Stimulated activated CD8-positive, alpha-beta memory T cell treated with anti-CD3 and anti-CD28 coated beads, Interleukin-4, amount 100 ng/mL, for 24 hours (primary cell): ENCODE measurements around the gene MLLT10.

Source experiments
- DNase-seq: peaks from one replicate; pipeline ENCODE4 v3.0.0-alpha.2; 2020; ENCODE audit warnings: low read depth

Gene MLLT10

DNA sequence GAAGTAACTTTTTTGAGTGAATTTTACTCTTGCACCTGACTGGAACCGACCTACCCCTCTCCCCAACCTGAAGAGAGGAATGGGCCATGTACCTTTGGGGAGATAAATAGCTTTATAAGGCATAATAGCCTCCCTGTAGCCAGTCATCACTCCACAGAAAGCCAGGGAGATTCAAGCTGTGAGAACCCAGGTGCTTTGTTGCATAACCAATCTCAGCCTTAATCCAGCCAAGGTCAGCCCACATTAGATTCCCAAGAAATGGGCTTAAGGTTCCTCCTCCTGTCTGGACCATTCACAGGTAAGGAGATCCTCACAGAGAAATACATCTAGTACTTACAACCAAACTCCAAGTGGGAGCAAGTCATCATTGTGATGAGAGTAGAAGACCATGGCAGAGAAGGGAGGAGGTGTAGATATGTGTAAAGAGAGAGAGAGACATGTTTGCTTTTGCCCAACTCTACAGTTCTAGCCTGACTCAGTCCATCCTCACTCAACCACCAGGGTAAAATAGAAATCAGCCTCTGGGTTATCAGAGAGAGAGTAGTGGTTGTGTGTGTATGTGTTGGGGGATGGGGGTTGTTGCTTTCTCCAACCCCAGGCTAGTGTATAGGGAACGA, 32.2 kb upstream of the MLLT10 start:
- DNase-seq = no peak

- no peak for DNase-seq
Measured at GRCh38 chr10:21502348-21502740, 31.7 kb upstream of the MLLT10 start.

DNA sequence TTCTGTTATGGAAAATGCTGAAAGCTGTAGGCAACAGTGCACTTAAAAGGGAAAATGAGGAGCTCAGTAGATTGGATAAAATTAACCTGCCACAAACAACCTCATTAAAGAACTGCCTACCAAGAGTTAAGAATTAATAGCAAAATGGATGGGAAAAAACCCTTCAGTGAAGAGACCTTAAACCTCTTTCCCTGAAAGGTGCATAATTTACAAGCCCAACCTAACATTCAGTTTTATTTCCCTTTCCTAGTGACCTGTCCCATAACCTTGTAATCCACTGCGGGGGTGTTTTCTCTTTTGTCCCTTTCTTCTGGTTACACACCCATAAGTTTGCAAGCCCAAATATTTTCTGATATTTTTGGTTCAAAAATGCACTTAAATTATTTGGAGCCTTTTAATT, 30.5 kb upstream of the MLLT10 start:
- DNase-seq = no peak

- DNase-seq = no peak
Measured at GRCh38 chr10:21505711-21506278, 28.2 kb upstream of the MLLT10 start.

GRCh38 chr10:21506351-21506750, 27.7 kb upstream of the MLLT10 start:
- no peak for DNase-seq

- DNase-seq = no peak
Measured at GRCh38 chr10:21507150-21507549, 26.9 kb upstream of the MLLT10 start.

GRCh38 chr10:21508706-21509331, 25.2 kb upstream of the MLLT10 start:
- no peak for DNase-seq

DNA sequence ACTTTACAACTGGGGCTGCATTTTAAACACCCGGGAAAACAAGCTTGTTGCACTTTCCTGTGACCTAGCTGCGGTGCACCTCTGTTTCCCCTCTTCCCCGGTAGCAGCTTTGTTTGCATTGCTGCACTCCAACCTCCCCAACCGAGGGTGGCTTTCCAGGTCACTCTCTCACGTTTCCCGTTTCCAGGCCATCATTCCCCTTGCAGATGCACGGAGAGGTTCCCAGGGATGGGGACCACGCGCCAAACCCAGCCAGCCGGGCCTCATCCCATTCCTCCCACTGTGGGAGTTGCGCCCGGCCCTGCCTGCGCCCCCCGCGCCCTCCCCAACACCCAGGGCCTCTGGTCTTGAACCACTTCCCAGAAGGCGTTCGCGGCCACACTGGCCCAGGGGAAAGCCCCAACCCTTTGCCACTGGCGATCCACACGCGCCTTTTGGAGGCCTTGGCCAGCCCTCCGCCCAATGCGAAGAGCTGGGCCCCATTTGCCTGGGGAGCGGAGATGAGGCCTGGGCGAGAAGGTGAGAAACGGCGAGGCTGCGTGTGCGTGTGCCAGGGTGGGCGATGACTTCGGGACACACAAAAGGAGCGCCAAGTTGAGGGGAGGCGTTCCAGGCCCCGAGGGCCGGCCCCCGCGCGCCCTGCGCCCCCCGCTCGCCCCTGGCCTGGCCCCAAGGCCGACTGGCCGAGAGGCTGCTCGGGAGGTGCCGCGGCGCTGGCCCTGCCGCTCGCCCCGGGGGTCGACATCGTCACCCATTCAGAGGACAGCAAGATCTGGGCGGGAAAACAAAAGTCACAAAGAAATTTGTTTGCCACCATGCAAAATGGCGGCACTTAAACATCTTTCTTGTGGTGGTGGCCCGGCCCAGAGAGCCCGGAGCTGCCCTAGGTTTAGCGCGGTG, 24.4 kb upstream of the MLLT10 start:
- DNase-seq = no peak

- no peak for DNase-seq
Measured at GRCh38 chr10:21510241-21511094, 23.6 kb upstream of the MLLT10 start.

DNA sequence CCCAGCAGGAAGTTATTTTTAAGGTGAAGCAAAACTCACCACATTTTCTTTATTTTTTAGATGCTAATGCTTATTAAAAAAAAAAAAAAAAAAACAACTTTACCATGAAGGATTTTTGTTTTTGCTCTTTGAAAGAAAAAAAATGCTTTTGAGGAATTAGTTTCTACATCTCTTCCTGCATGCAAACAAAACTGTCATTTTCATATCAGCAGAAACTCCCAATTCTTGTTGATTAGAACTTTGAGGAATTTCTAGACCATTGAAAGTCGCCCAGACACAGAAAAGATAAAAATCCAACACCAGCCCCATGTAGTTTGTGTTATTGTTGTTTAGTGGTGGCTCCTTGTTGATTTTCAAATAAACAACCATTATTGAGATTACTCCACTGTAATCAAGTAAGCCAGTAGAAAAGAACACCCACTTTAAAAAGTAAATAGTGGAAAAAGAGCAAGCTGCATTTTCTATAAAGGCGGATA, 22.9 kb upstream of the MLLT10 start:
- DNase-seq = no peak

GRCh38 chr10:21511946-21512572, 22.0 kb upstream of the MLLT10 start:
- DNase-seq = no peak

DNA sequence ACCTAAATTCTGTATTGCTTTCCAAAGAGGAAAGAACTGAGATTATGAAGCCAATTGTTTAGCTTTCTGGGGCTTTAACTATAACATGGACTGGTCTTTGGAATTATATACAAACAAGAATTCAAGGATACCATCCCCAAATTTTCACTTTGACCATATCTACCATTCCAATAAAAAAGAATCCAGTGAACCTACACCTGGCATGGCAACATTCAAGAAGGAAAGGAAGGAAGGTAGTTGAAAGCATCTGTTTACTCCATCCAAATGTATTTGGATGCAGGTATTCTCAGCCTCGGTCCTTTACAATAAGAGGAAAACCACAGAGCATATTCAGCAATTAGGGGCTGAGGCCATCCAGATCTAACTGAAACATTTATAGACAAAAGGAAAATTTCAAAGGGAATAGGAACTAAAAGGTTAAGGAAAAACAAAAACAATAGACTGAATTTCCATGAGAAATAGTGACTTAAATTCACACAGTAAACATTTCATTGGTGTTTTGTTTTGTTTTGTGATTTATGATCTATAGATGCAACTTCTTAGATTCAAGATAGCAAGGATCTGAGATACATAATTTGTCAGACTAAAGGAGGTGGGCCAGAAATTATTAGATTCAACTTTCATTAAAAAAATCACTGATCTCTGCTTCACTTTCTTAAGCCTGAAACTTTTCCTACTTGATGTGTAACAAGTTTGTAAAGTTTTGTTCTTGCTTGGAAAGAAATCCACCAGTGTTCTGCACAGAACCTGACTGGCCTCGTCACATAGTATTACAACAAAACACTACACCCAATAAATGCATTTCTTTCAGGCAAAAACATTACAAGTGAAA, 21.2 kb upstream of the MLLT10 start:
- DNase-seq = no peak

DNA sequence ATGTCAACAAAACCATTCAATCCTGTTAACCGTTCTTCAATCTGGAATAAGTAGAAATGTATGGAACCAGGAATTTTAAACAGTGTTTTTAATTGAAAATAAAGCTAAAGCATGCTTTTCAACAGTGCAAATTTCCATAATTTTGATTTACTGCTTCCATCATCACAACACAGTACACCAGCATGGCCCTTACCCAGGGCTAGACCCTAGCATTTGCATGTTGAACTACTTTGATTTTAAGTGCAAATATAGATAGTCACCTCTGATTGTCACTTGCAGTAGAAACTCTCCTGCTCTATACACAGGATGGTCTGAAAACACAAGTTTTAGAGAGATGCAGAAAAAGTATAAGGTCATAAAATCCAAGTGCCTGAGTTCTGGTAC, 20.6 kb upstream of the MLLT10 start:
- DNase-seq = no peak

DNA sequence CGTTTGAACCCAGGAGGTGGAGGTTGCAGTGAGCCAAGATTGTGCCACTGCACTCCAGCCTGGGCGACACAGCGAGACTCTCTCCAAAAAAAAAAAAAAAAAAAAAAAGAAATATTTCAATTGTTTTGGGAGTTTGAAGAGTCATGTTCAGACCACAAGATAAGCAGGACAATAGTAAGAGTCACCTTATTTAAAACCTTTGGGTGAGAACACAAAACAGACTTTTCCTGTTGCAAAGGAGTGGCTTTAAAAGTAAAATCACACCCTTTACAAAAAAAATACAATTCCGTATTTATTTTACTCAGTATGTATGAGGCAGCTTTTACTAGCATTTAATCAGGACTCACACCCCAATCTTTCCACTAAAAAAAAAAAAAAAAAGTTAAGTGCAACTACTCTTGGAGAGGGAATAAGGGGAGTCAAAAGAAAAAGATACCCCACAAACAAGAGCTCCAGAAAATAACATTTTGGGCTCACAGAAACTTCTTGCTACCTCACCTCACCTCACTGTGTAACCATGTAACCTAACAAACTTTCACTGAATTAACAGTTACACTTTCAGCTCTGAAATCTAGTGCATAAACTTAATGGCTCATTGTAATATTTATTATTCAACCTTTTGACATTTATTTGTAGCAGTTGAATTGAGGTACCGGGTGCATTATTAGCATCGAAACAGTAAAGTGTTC, 19.8 kb upstream of the MLLT10 start:
- no peak for DNase-seq

DNA sequence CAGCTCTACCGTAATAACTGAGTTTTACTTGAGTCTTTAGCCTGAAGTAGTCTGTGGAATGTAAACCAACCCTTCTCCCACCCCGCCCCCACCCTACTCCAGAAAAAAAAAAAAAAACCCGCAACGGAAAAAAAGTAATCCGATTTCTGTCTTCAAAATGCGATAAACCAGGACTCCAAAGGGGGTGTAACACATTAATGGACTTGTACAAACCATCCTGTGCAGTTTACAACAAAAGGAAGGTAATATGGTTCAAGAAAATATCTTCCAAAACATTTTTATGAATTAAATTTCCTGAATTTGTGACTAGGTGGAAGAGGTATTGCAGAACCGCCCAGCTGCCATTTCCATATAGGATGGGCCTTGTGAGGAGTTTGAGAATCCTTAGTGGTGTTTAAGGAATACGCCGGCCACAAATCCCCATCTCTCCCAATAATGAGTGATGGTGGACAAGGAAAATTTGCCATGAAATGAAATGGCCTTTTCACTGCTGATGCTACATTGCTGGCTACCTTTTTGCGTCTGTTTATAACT, 19.1 kb upstream of the MLLT10 start:
- no peak for DNase-seq

- no peak for DNase-seq
Measured at GRCh38 chr10:21515361-21516241, 18.4 kb upstream of the MLLT10 start.

DNA sequence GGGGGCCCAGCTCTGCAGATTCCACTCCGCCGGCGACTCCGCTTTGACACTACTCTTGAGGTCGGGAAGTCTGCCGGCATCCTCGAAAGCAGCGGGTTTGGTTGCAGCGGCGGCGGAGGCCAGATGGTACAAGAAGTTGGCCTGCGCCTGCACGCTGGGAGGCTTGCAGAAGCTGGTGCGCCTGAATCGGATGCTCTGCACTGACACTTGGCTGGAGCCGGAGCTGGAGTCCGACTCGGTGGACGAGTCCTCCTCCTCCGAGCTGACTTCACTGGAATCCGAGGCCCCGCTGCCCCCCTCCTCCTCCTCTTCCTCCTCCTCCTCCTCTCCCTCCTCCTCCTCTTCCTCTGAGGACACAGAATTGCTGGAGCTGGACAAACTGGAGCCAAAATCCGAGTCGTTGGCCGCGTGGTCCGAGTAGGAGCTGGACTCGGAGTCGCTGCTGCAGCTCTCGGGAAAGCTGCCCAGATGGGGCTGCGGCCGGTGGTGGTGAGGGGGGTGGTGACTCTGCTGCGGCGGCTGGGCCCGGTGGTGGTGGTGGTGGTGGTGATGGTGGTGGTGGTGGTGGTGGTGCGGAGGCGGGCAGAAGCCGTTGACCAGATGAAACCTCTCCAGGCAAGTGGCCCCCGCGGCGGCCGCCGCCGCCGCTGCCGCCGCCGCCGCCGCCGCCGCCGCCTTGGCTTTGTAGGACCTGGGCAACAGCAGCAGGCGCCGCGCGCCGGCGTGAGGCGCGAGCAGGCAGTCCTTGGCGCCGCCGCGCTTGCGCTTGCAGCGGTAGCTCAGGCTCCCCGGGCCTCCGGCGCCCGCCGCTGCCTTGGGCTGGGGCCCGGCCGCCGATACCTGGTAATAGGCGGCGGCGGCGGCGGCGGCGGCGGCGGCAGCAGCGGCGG, 17.5 kb upstream of the MLLT10 start:
- peak; percentile 28 for DNase-seq
